Smooth muscle cell (in vitro differentiated cells): ENCODE measurements around the gene BMPR2. TPM values are rescaled to one million over a fixed set of nuclear protein-coding genes. Genes with fewer than 3 reads are reported as not detected.
"Not testable (repeated sequence)": the region's sequence is repeated elsewhere in the genome, so short reads cannot be mapped to it uniquely, and the experiment has no call there.

Experiments used
- DNase-seq: peaks from one replicate; lab custom pipeline; 2025; ENCODE audit not compliant: unreplicated experiment; lab: John Stamatoyannopoulos, UW
- H2AFZ ChIP-seq: fragments of 200-600 bp; sonication (generic); 2 replicates; pipeline ENCODE4 v1.6.0; 2016; ENCODE audit warnings: antibody characterized with exemption, low read depth, mild to moderate bottlenecking
- H3F3A ChIP-seq: fragments of 200-600 bp; sonication (generic); 2 replicates; pipeline ENCODE4 v1.6.0; 2017; ENCODE audit warnings: antibody characterized with exemption, low read depth
- H3K27ac ChIP-seq: fragments of 200-600 bp; sonication (generic); 2 replicates; pipeline ENCODE4 v1.5.1; 2016; ENCODE audit warnings: low read depth, mild to moderate bottlenecking
- H3K27me3 ChIP-seq: fragments of 200-600 bp; sonication (generic); 2 replicates; pipeline ENCODE4 v1.6.1; 2016; ENCODE audit warnings: low read depth, mild to moderate bottlenecking
- H3K36me3 ChIP-seq: fragments of 200-600 bp; sonication (generic); 2 replicates; pipeline ENCODE4 v1.5.1; 2016; ENCODE audit warnings: low read depth
- H3K4me1 ChIP-seq: fragments of 200-600 bp; sonication (generic); 2 replicates; pipeline ENCODE4 v1.5.1; 2016; ENCODE audit warnings: low read depth
- H3K4me2 ChIP-seq: fragments of 200-600 bp; sonication (generic); 2 replicates; pipeline ENCODE4 v1.6.0; 2016; ENCODE audit warnings: mild to moderate bottlenecking
- H3K4me3 ChIP-seq: fragments of 200-600 bp; sonication (generic); 2 replicates; pipeline ENCODE4 v1.5.1; 2016; ENCODE audit warnings: mild to moderate bottlenecking
- H3K79me2 ChIP-seq: fragments of 200-600 bp; sonication (generic); 2 replicates; pipeline ENCODE4 v1.6.0; 2016; ENCODE audit warnings: low read depth, mild to moderate bottlenecking
- H3K9ac ChIP-seq: fragments of 200-600 bp; sonication (generic); 2 replicates; pipeline ENCODE4 v1.6.0; 2016; ENCODE audit warnings: low read depth
- H3K9me3 ChIP-seq: fragments of 200-600 bp; sonication (generic); replicated peaks from 2 replicates; pipeline ENCODE4 v1.5.1; 2016; ENCODE audit warnings: low read depth
- H4K20me1 ChIP-seq: fragments of 200-600 bp; sonication (generic); 2 replicates; pipeline ENCODE4 v1.6.0; 2016; ENCODE audit warnings: low read depth
- WGBS: methylation state at CpG from one replicate; pipeline ENCODE4 v1.1.7; 2016; ENCODE audit warnings: low lambda C conversion rate; 5-methylcytosine and 5-hydroxymethylcytosine counted together
- polyA plus RNA-seq: library from polyadenylated mRNA; unstranded; fragments of >200 nt; fragmentation: Nextera tagmentation; extraction: Ambion mirVana; gene quantifications from 2 replicates; pipeline ENCODE4 v1.2.1, GENCODE V29; 2016
- total RNA-seq: library from RNA; depleted of rRNA; stranded (reverse); fragments of >200 nt; gene quantifications from 2 replicates; pipeline ENCODE4 v1.2.3, GENCODE V29; 2014
- TF ChIP-seq, protein P1 (sequence below): fragments of 200-600 bp; sonication (generic); IDR thresholded peaks from 2 replicates; pipeline ENCODE4 v1.5.1; 2017; ENCODE audit warnings: borderline replicate concordance, mild to moderate bottlenecking, antibody characterized with exemption; ENCODE audit not compliant: insufficient read depth, poor library complexity, severe bottlenecking

BMPR2 gene
- total and polyA plus RNA-seq, 2 experiments from 2014 or later = 21.5 to 70.9 TPM

DNA sequence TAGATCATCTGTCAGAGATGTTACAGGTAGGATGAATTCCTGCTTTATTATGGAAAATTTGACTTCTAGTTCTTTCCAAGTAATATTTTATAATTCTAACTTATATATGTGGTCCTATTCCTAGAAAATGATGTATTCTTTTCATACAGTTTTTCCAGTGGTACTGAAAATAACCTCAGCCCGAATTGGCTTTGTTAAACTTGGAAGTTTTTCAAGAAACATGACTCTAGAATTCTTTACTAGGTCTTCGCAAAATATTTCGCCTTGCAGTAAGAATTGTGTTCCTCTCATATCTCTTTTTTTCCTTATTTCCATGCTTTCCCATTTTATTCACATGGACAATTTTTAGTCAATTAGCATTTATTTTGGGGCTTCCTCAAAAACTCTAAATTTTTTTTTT is 60.5 kb downstream of the BMPR2 start:
- peaks cover 96% of the 10 kb centered on the region for H3K79me2 ChIP-seq
- no peaks in the 10 kb centered on the region for H3K4me1 ChIP-seq
- no peak overlapping the region for H3K4me3 ChIP-seq
- H3K27me3 ChIP-seq = no peaks in the 10 kb centered on the region
- peaks cover 82% of the 10 kb centered on the region for H4K20me1 ChIP-seq
- TF ChIP-seq, protein P1, sequence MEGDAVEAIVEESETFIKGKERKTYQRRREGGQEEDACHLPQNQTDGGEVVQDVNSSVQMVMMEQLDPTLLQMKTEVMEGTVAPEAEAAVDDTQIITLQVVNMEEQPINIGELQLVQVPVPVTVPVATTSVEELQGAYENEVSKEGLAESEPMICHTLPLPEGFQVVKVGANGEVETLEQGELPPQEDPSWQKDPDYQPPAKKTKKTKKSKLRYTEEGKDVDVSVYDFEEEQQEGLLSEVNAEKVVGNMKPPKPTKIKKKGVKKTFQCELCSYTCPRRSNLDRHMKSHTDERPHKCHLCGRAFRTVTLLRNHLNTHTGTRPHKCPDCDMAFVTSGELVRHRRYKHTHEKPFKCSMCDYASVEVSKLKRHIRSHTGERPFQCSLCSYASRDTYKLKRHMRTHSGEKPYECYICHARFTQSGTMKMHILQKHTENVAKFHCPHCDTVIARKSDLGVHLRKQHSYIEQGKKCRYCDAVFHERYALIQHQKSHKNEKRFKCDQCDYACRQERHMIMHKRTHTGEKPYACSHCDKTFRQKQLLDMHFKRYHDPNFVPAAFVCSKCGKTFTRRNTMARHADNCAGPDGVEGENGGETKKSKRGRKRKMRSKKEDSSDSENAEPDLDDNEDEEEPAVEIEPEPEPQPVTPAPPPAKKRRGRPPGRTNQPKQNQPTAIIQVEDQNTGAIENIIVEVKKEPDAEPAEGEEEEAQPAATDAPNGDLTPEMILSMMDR = no peak
- H3F3A ChIP-seq = peaks cover 3% of the 10 kb centered on the region
- H3K9me3 ChIP-seq = no peaks in the 10 kb centered on the region
- 94% methylated on average over 3 of the region's 3 CpGs for WGBS
- no peak overlapping the region for H3K9ac ChIP-seq
- no peak overlapping the region for H3K27ac ChIP-seq
- H3K4me2 ChIP-seq = no peak overlapping the region
- no peak overlapping the region for H2AFZ ChIP-seq
- no peaks in the 10 kb centered on the region for H3K36me3 ChIP-seq
- DNase-seq = no peak

DNA sequence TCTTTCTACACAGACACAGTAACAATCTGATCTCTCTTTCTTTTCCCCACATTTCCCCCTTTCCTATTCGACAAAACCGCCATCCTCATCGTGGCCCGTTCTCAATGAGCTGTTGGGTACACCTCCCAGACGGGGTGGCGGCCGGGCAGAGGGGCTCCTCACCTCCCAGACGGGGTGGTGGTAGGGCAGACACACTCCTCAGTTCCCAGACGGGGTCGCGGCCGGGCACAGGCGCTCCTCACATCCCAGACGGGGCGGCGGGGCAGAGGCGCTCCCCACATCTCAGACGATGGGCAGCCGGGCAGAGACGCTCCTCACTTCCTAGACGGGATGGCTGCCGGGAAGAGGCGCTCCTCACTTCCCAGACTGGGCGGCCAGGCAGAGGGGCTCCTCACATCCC is 64.0 kb downstream of the BMPR2 start:
- H3K27me3 ChIP-seq, H3K9me3 ChIP-seq, H3K4me3 ChIP-seq, H3K36me3 ChIP-seq, H3F3A ChIP-seq, H2AFZ ChIP-seq, H3K4me2 ChIP-seq, H3K4me1 ChIP-seq, H3K27ac ChIP-seq, DNase-seq, H3K9ac ChIP-seq: not testable (repeated sequence)
- peaks cover 84% of the 10 kb centered on the region for H4K20me1 ChIP-seq
- WGBS = 94% methylated on average over 24 of the region's 24 CpGs
- peaks cover 97% of the 10 kb centered on the region for H3K79me2 ChIP-seq

DNA sequence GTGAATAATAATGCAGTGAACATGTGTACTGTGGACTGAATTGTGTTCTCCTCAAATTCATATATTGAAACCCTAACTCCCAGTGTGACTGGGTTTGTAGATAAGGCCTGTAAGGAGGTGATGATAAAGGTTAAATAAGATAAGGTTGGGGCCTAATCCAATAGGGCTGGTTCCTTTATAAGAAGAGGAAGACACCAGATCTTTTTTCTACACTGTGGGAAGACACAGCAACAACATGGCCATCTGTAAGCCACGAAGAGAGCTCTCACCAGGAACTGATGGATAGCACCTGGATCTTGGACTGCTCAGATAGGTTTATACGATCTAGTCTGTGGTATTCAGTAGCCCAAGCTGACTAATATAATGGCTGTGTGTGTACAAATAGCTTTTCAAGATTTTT is 66.8 kb downstream of the BMPR2 start:
- Histone ChIP-seq H4K20me1 (peaks cover 84% of the 10 kb centered on the region), H3K9ac (no peak overlapping the region), H3K4me2 (no peak overlapping the region), H3K4me3 (no peak overlapping the region), H3F3A (no peaks in the 10 kb centered on the region), H3K9me3 (no peaks in the 10 kb centered on the region), H3K4me1 (no peaks in the 10 kb centered on the region), H3K79me2 (peaks cover 97% of the 10 kb centered on the region), H2AFZ (no peak overlapping the region), H3K27me3 (no peaks in the 10 kb centered on the region), H3K27ac (no peak overlapping the region), H3K36me3 (no peaks in the 10 kb centered on the region)
- 77% methylated on average over 2 of the region's 2 CpGs for WGBS
- no peak for DNase-seq
- TF ChIP-seq, protein P1 = no peak

DNA sequence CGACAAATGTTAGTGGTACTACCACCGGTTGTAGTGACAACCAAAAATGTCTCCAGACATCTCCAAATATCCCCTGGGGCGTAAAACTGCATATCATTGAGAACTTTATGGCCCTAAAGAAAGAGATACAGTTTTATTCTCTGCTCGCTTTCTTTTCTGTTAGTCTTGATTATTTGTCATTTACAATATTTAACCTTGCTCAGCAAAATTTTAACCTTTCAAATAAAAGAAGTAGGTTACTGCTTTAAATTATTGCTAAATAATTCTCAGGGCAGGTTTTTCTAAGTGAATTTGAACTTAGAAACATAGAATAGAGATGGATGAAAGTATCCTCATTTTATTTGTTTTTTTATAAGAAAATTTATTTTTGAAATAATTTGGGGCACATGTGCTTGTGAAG is 67.9 kb downstream of the BMPR2 start:
- H3K4me1 ChIP-seq = no peaks in the 10 kb centered on the region
- no peak overlapping the region for H3K4me3 ChIP-seq
- no peaks in the 10 kb centered on the region for H3K9me3 ChIP-seq
- H3K4me2 ChIP-seq = no peak overlapping the region
- H3K9ac ChIP-seq = no peak overlapping the region
- 97% methylated on average over 4 of the region's 4 CpGs for WGBS
- no peak for DNase-seq
- H3K27ac ChIP-seq = no peak overlapping the region
- H3F3A ChIP-seq = no peaks in the 10 kb centered on the region
- TF ChIP-seq, protein P1 = no peak
- H3K36me3 ChIP-seq = no peaks in the 10 kb centered on the region
- peaks cover 95% of the 10 kb centered on the region for H3K79me2 ChIP-seq
- H4K20me1 ChIP-seq = peaks cover 84% of the 10 kb centered on the region
- H3K27me3 ChIP-seq = no peaks in the 10 kb centered on the region
- H2AFZ ChIP-seq = no peak overlapping the region
